ENCODE data around the gene UCHL5. TPM values are rescaled to one million over a fixed set of nuclear protein-coding genes. Genes with fewer than 3 reads are reported as not detected.
"Not testable (repeated sequence)": the region's sequence is repeated elsewhere in the genome, so short reads cannot be mapped to it uniquely, and the experiment has no call there.

UCHL5 gene
- total RNA-seq, 1 donor from 2014 or later, result 97.2 TPM

- Mint-ChIP-seq H3K4me3 (no peak overlapping the region), H3K36me3 (ENCODE audit: low read depth) (peaks cover 4% of the 10 kb centered on the region), H3K4me1 (no peaks in the 10 kb centered on the region), H3K27me3 (no peaks in the 10 kb centered on the region), H3K9me3 (no peaks in the 10 kb centered on the region), H3K27ac (no peak overlapping the region)
- DNase-seq, result no peak
- intact Hi-C loops (cut with micrococcal nuclease), result loop anchor here (5.0 kb wide), 1 partner anchor 544 kb away; no protein-coding TSS in a partner anchor
These were observed 42.4 kb downstream of the UCHL5 start for GRCh38 chr1:193016788-193017187.

- H3K9me3 Mint-ChIP-seq, result no peaks in the 10 kb centered on the region
- H3K4me1 Mint-ChIP-seq, result no peaks in the 10 kb centered on the region
- H3K4me3 Mint-ChIP-seq, result no peak overlapping the region
- no peak overlapping the region for H3K27ac Mint-ChIP-seq
- H3K36me3 Mint-ChIP-seq (ENCODE audit: low read depth), result peaks cover 4% of the 10 kb centered on the region
- H3K27me3 Mint-ChIP-seq, result no peaks in the 10 kb centered on the region
- DNase-seq, result no peak
- intact Hi-C loops (cut with micrococcal nuclease), result no loop called here
These were observed 44.8 kb downstream of the UCHL5 start for GRCh38 chr1:193014400-193014799.

- DNase-seq, result no peak
- H3K27me3 Mint-ChIP-seq, result no peaks in the 10 kb centered on the region
- H3K9me3 Mint-ChIP-seq, result no peaks in the 10 kb centered on the region
- intact Hi-C loops (cut with micrococcal nuclease), result no loop called here
- H3K4me3 Mint-ChIP-seq, result no peak overlapping the region
- H3K36me3 Mint-ChIP-seq (ENCODE audit: low read depth), result peaks cover 4% of the 10 kb centered on the region
- no peak overlapping the region for H3K27ac Mint-ChIP-seq
- no peaks in the 10 kb centered on the region for H3K4me1 Mint-ChIP-seq
These were observed 45.5 kb downstream of the UCHL5 start for GRCh38 chr1:193013707-193014106.

- DNase-seq, result no peak
- Mint-ChIP-seq H3K4me1 (no peaks in the 10 kb centered on the region), H3K4me3 (no peak overlapping the region), H3K36me3 (ENCODE audit: low read depth) (peaks cover 2% of the 10 kb centered on the region), H3K9me3 (no peaks in the 10 kb centered on the region), H3K27ac (no peak overlapping the region), H3K27me3 (no peaks in the 10 kb centered on the region)
- intact Hi-C loops (cut with micrococcal nuclease), result no loop called here
These were observed 46.2 kb downstream of the UCHL5 start for GRCh38 chr1:193013005-193013404.

- intact Hi-C loops (cut with micrococcal nuclease), result no loop called here
- no peak for DNase-seq
- H3K4me1 Mint-ChIP-seq, result no peaks in the 10 kb centered on the region
- peaks cover 4% of the 10 kb centered on the region for H3K36me3 Mint-ChIP-seq (ENCODE audit: low read depth)
- H3K27me3 Mint-ChIP-seq, result no peaks in the 10 kb centered on the region
- no peak overlapping the region for H3K4me3 Mint-ChIP-seq
- H3K27ac Mint-ChIP-seq, result no peak overlapping the region
- H3K9me3 Mint-ChIP-seq, result peaks cover 4% of the 10 kb centered on the region
These were observed 47.8 kb downstream of the UCHL5 start for GRCh38 chr1:193011406-193011805.

GRCh38 chr1:193009501-193009900 lies 49.7 kb downstream of the UCHL5 start:
- peaks cover 15% of the 10 kb centered on the region for H3K36me3 Mint-ChIP-seq (ENCODE audit: low read depth)
- DNase-seq, result no peak
- no peak overlapping the region for H3K27ac Mint-ChIP-seq
- H3K9me3 Mint-ChIP-seq, result peaks cover 10% of the 10 kb centered on the region
- H3K4me3 Mint-ChIP-seq, result no peak overlapping the region
- intact Hi-C loops (cut with micrococcal nuclease), result no loop called here
- peaks cover 3% of the 10 kb centered on the region for H3K4me1 Mint-ChIP-seq
- H3K27me3 Mint-ChIP-seq, result no peaks in the 10 kb centered on the region

GRCh38 chr1:193005785-193006184 lies 53.4 kb downstream of the UCHL5 start:
- DNase-seq, result no peak
- Mint-ChIP-seq H3K9me3 (peaks cover 11% of the 10 kb centered on the region), H3K27me3 (no peaks in the 10 kb centered on the region), H3K4me1 (peaks cover 3% of the 10 kb centered on the region), H3K36me3 (ENCODE audit: low read depth) (peaks cover 36% of the 10 kb centered on the region), H3K4me3 (no peak overlapping the region), H3K27ac (no peak overlapping the region)
- intact Hi-C loops (cut with micrococcal nuclease), result no loop called here

- peaks cover 14% of the 10 kb centered on the region for H3K9me3 Mint-ChIP-seq
- intact Hi-C loops (cut with micrococcal nuclease), result no loop called here
- peaks cover 53% of the 10 kb centered on the region for H3K36me3 Mint-ChIP-seq (ENCODE audit: low read depth)
- H3K27me3 Mint-ChIP-seq, result no peaks in the 10 kb centered on the region
- H3K27ac Mint-ChIP-seq, result no peak overlapping the region
- no peak for DNase-seq
- H3K4me3 Mint-ChIP-seq, result no peak overlapping the region
- peaks cover 2% of the 10 kb centered on the region for H3K4me1 Mint-ChIP-seq
These were observed 60.6 kb downstream of the UCHL5 start for GRCh38 chr1:192998536-192998935.

GRCh38 chr1:192994141-192994540 lies 65.0 kb downstream of the UCHL5 start:
- Mint-ChIP-seq H3K4me3 (no peak overlapping the region), H3K36me3 (ENCODE audit: low read depth) (peaks cover 32% of the 10 kb centered on the region)
- no peak for DNase-seq

GRCh38 chr1:192993426-192994085 lies 65.6 kb downstream of the UCHL5 start:
- Mint-ChIP-seq H3K9me3 (peaks cover 11% of the 10 kb centered on the region), H3K27ac (peak overlapping the region; percentile 69), H3K36me3 (ENCODE audit: low read depth) (peaks cover 28% of the 10 kb centered on the region), H3K27me3 (no peaks in the 10 kb centered on the region), H3K4me1 (no peaks in the 10 kb centered on the region), H3K4me3 (no peak overlapping the region)
- intact Hi-C loops (cut with micrococcal nuclease), result no loop called here
- DNase-seq, result no peak

More at GRCh38 chr1:192994141-192994540, 65.0 kb downstream of the UCHL5 start:
- no peaks in the 10 kb centered on the region for H3K27me3 Mint-ChIP-seq
- intact Hi-C loops (cut with micrococcal nuclease), result no loop called here
- H3K27ac Mint-ChIP-seq, result no peak overlapping the region
- H3K4me1 Mint-ChIP-seq, result peaks cover 2% of the 10 kb centered on the region
- H3K9me3 Mint-ChIP-seq, result peaks cover 14% of the 10 kb centered on the region

GRCh38 chr1:192986748-192987334 lies 72.3 kb downstream of the UCHL5 start:
- not testable (repeated sequence) for H3K4me3 Mint-ChIP-seq, H3K27ac Mint-ChIP-seq, H3K9me3 Mint-ChIP-seq, DNase-seq, H3K27me3 Mint-ChIP-seq
- intact Hi-C loops (cut with micrococcal nuclease), result loop anchor here (10.0 kb wide), 1 partner anchor 442 kb away; no protein-coding TSS in a partner anchor
- Mint-ChIP-seq H3K4me1 (peaks cover 39% of the 10 kb centered on the region), H3K36me3 (ENCODE audit: low read depth) (peaks cover 13% of the 10 kb centered on the region)

GRCh38 chr1:192986110-192986747 lies 72.9 kb downstream of the UCHL5 start:
- H3K27ac Mint-ChIP-seq, result peak overlapping the region; percentile 38
- H3K36me3 Mint-ChIP-seq (ENCODE audit: low read depth), result peaks cover 13% of the 10 kb centered on the region
- H3K9me3 Mint-ChIP-seq, result peaks cover 4% of the 10 kb centered on the region
- peak; percentile 68 for DNase-seq
- H3K27me3 Mint-ChIP-seq, result no peaks in the 10 kb centered on the region
- H3K4me1 Mint-ChIP-seq, result peaks cover 39% of the 10 kb centered on the region
- peak overlapping the region; percentile 2 for H3K4me3 Mint-ChIP-seq
- intact Hi-C loops (cut with micrococcal nuclease), result loop anchor here (10.0 kb wide), 1 partner anchor 441 kb away; no protein-coding TSS in a partner anchor

GRCh38 chr1:192984080-192984479 lies 75.1 kb downstream of the UCHL5 start:
- Mint-ChIP-seq H3K27ac (peak overlapping the region; percentile 78), H3K4me3 (peak overlapping the region; percentile 36), H3K36me3 (ENCODE audit: low read depth) (peaks cover 13% of the 10 kb centered on the region), H3K27me3 (no peaks in the 10 kb centered on the region), H3K4me1 (peaks cover 43% of the 10 kb centered on the region), H3K9me3 (peaks cover 4% of the 10 kb centered on the region)
- intact Hi-C loops (cut with micrococcal nuclease), result loop anchor here (1.0 to 10.0 kb wide), 3 partner anchors 48 to 439 kb away; partner anchors contain the start of genes RO60 and UCHL5
- DNase-seq, result no peak

- H3K4me1 Mint-ChIP-seq, result peaks cover 47% of the 10 kb centered on the region
- DNase-seq, result peak; percentile 69
- intact Hi-C loops (cut with micrococcal nuclease), result loop anchor here (1.0 to 10.0 kb wide), 2 partner anchors 176 to 439 kb away; no protein-coding TSS in a partner anchor
- H3K36me3 Mint-ChIP-seq (ENCODE audit: low read depth), result peaks cover 13% of the 10 kb centered on the region
- H3K27ac Mint-ChIP-seq, result peak overlapping the region; percentile 78
- H3K27me3 Mint-ChIP-seq, result no peaks in the 10 kb centered on the region
- peaks cover 4% of the 10 kb centered on the region for H3K9me3 Mint-ChIP-seq
- peak overlapping the region; percentile 36 for H3K4me3 Mint-ChIP-seq
These were observed 75.7 kb downstream of the UCHL5 start for GRCh38 chr1:192983349-192983980.

All from activated CD4-positive, alpha-beta T cell treated with anti-CD3 and anti-CD28 coated beads, Interleukin-2, amount 10 ng/mL, durations not matched to agents 24 days and 14 days (primary cell).